Ishikawa (cell line): ENCODE data around the gene CADM1.

Experiments
- CEBPB ChIP-seq: IDR thresholded peaks from 2 replicates; pipeline ENCODE4 v1.6.1; 2012
- CREB1 ChIP-seq: IDR thresholded peaks from 2 replicates; pipeline ENCODE4 v1.6.1; 2012; ENCODE audit warnings: low read depth
- EGR1 ChIP-seq: IDR thresholded peaks from 2 replicates; pipeline ENCODE4 v1.6.1; 2012
- EP300 ChIP-seq: IDR thresholded peaks from 2 replicates; pipeline ENCODE4 v1.6.1; 2012; ENCODE audit warnings: borderline replicate concordance
- MAX ChIP-seq: IDR thresholded peaks from 2 replicates; pipeline ENCODE4 v1.6.1; 2012
- NFIC ChIP-seq: IDR thresholded peaks from 2 replicates; pipeline ENCODE4 v1.6.1; 2012
- RAD21 ChIP-seq: IDR thresholded peaks from 2 replicates; pipeline ENCODE4 v1.6.1; 2012; ENCODE audit warnings: low read depth
- TAF1 ChIP-seq: IDR thresholded peaks from 2 replicates; pipeline ENCODE4 v1.6.1; 2012; ENCODE audit warnings: low read depth, mild to moderate bottlenecking
- TCF12 ChIP-seq: IDR thresholded peaks from 2 replicates; pipeline ENCODE4 v1.6.1; 2012; ENCODE audit warnings: low read depth
- TEAD4 ChIP-seq: IDR thresholded peaks from 2 replicates; pipeline ENCODE4 v1.6.1; 2012
- USF1 ChIP-seq: IDR thresholded peaks from 2 replicates; pipeline ENCODE4 v1.6.1; 2012
- ZBTB7A ChIP-seq: IDR thresholded peaks from 2 replicates; pipeline ENCODE4 v1.6.1; 2012; ENCODE audit warnings: low read depth
- TF ChIP-seq, protein P1 (sequence below): IDR thresholded peaks from 2 replicates; pipeline ENCODE4 v1.6.1; 2012; ENCODE audit warnings: low read depth, mild to moderate bottlenecking

DNA sequence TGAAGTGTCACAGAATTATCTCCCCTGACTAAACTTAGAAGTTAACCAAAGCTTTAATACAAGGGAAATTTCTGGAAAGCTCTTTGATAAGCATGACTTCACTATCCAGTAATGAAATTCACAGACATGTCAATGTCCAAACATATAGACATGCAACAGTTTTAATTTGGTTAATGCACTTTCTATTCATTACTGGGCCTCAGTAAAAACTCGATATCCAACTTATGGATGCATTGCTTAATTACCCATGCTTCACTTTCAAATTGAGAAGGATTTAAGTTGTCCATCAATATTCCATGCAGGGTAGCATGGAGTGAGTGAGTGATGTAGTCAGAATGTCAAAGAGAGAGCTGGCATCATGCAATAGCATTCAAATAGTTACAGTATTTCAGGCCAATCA is 197.5 kb downstream of the CADM1 start:
- no peak for TF ChIP-seq USF1
- no peak for TF ChIP-seq TCF12
- no peak for TF ChIP-seq CEBPB
- TF ChIP-seq MAX: no peak
- no peak for TF ChIP-seq TEAD4
- TF ChIP-seq TAF1: no peak
- no peak for TF ChIP-seq EP300
- TF ChIP-seq, protein P1, sequence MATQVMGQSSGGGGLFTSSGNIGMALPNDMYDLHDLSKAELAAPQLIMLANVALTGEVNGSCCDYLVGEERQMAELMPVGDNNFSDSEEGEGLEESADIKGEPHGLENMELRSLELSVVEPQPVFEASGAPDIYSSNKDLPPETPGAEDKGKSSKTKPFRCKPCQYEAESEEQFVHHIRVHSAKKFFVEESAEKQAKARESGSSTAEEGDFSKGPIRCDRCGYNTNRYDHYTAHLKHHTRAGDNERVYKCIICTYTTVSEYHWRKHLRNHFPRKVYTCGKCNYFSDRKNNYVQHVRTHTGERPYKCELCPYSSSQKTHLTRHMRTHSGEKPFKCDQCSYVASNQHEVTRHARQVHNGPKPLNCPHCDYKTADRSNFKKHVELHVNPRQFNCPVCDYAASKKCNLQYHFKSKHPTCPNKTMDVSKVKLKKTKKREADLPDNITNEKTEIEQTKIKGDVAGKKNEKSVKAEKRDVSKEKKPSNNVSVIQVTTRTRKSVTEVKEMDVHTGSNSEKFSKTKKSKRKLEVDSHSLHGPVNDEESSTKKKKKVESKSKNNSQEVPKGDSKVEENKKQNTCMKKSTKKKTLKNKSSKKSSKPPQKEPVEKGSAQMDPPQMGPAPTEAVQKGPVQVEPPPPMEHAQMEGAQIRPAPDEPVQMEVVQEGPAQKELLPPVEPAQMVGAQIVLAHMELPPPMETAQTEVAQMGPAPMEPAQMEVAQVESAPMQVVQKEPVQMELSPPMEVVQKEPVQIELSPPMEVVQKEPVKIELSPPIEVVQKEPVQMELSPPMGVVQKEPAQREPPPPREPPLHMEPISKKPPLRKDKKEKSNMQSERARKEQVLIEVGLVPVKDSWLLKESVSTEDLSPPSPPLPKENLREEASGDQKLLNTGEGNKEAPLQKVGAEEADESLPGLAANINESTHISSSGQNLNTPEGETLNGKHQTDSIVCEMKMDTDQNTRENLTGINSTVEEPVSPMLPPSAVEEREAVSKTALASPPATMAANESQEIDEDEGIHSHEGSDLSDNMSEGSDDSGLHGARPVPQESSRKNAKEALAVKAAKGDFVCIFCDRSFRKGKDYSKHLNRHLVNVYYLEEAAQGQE: no peak
- TF ChIP-seq RAD21: no peak
- no peak for TF ChIP-seq ZBTB7A
- no peak for TF ChIP-seq EGR1
- no peak for TF ChIP-seq NFIC
- no peak for TF ChIP-seq CREB1
